Measurements from ENCODE around the gene ABCF2. TPM values are rescaled to one million over a fixed set of nuclear protein-coding genes. Genes with fewer than 3 reads are reported as not detected.

ABCF2 gene
- total RNA-seq: 32.3 TPM

DNA sequence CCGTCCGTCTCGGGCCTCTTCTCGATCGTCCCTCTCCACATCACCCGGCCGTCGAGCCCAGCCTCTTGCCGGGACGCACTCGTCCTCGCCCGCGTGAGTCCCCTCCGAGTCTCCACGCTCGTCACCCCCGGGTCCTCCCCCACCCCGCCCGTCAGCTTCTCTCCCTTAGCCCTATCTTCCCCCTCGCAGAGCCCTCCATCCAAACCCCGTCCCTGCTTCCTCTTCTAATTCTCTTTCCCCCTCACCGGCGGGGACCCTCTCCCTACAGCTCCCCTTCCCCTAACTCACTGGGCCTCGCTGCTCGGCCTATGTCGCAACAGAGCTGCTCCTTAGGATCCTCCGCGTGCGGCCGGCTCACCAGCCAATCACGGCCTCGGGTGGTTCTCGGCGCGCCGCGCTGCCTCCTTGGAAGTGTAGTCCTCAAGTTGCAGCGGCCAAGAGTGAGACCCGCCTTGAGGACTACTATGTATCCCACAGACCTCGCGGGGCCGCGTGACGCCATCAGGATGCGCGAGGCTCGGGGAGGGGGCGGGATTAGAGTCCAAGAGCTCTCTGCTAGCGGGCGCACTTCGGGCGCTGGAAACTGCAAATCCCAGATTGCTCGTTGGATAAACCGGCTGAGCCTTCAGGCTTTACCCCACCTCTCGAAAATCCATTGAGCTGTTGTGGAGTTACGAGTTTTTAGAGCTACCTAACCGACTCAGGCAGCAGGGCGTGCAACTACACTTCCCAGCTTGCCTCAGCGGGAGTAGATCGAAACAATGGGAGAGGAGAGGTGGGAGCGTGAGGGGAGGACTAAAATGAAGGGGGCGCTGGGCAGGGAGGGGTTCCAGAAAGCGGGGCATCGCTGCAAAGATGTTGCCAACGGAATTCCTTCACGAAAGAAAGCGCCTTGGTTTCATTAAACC, at the start of gene ABCF2:
TSS of gene ABCF2 (minus strand) at position 331 of the 908 bp plus-strand sequence. CDS start 747 bp downstream, outside the sequence.
- peak; percentile 92 to 99 (median 98) for DNase-seq (ENCODE audit: low read depth in 2 of 3, low spot score in 2 of 3)

- DNase-seq (ENCODE audit: low read depth in 2 of 3, low spot score in 2 of 3): no peak
These were observed 49.0 kb upstream of the ABCF2 start for GRCh38 chr7:151275813-151276577.

GRCh38 chr7:151274936-151275812, 48.2 kb upstream of the ABCF2 start:
- DNase-seq (ENCODE audit: low read depth in 2 of 3, low spot score in 2 of 3): no peak

GRCh38 chr7:151274396-151274795, 47.4 kb upstream of the ABCF2 start:
- peak in 1 of 3 donors; percentile 72 for DNase-seq (ENCODE audit: low read depth in 2 of 3, low spot score in 2 of 3)

DNA sequence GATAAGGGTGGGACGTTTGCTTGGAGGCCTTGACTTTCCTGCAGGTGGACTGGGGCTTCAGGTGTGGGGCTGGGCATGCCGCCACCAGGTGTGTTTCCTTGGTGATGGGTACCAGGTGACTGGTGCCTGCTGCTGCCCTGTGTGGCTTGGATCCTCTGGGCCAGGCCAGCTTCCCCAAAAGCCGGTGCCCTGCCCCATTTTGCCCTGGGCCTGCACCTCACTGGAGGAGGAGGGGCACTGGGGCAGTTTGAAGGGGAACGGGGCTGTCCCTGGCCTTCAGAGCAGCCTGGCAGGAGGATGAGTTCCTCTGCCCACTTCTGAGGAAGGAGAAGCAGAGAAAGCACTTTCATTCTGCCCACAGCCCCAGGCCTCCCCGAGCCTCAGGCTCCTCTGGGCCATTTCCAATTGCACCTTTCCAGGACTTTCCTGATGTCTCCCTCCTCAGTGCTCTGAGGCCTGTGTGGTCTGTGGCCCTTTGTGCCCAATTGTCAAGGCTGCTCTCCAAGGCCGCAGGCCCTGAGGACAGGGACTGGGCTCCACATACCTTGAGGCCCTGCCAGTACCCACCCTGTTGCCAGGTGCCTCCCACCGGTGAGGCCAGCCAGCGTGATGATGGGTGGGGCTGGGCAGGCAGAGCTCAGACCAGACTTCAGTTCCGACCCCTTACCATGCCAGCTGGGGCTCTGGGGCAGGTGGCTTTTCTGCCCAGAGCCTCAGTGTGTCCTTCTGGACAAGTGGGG, 46.8 kb upstream of the ABCF2 start:
- DNase-seq (ENCODE audit: low read depth in 2 of 3, low spot score in 2 of 3): peak in 1 of 3 donors; percentile 28

DNA sequence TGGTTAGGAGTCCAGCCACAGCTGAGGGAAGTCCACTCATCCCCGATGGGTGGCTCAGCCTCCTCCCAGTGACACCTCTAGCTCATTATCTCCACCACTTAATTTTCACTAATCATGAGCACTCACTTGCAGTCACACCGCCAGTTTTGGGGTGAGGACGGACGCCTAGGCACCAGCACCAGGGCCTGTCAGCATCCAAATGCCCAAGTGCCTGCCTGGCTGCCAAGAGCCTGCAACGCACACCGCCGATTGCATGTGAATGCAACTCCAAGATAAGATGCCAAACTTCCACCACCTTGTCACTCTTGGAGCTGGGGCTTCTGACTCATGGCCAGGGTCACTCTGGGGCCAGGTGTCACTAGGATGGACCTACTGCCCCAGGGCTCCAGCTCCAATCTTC, 45.9 kb upstream of the ABCF2 start:
- DNase-seq (ENCODE audit: low read depth in 2 of 3, low spot score in 2 of 3): peak in 1 of 3 donors; percentile 18

GRCh38 chr7:151272405-151272804, 45.4 kb upstream of the ABCF2 start:
- DNase-seq (ENCODE audit: low read depth in 2 of 3, low spot score in 2 of 3): no peak

DNA sequence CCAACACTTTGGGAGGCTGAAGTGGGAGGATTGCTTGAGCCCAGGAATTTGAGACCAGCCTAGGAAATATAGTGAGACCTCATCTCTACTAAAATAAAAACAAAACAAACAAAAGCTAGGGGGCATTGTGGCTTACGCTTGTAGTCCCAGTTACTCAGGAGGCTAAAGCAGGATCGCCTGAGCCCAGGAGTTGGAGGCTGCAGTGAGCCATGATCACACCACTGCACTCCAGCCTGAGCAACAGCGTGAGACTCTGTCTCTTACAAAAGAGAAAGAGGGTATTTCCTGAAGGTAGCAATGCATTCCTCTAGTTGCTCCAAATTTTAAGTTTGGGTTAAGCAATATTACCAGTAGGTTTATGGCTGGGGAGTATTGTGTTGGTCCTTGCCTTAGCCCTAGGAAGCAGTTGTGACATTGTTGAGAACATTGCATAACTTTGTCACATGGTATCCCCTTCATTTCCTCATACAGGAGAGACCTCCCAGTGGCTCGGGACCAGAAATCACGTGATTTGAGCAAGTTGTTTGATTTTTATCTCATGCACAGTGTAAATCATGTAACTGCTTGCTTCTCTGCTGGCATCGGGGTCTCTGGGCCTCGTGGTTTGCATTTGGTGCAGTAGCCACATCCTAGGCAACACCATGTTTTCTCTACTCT, 44.8 kb upstream of the ABCF2 start:
- peak in 2 of 3 donors; percentile 75 to 91 for DNase-seq (ENCODE audit: low read depth in 2 of 3, low spot score in 2 of 3)

DNA sequence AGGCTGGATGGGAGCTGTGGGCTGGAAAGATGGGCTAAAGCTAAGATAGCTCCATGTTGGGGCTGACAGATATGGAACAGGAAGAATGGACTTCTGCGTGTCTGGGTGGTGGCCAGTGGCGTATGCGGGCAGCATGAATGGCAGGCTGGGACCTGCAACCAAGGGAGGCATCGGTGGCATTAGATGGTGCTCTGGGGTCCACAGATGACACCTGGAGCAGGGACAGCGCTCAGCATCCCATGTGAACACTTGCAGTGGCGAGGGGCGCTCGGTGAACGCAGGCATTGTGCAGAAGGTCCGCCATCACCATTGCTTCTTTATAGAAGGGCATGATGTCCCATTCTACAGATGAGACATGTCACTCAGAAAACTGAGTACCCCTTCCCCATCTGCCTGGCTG, 42.5 kb upstream of the ABCF2 start:
- DNase-seq (ENCODE audit: low read depth in 2 of 3, low spot score in 2 of 3): no peak

GRCh38 chr7:151265351-151265931, 38.4 kb upstream of the ABCF2 start:
- no peak for DNase-seq (ENCODE audit: low read depth in 2 of 3, low spot score in 2 of 3)

GRCh38 chr7:151264615-151265014, 37.6 kb upstream of the ABCF2 start:
- DNase-seq (ENCODE audit: low read depth in 2 of 3, low spot score in 2 of 3): no peak

- DNase-seq (ENCODE audit: low read depth in 2 of 3, low spot score in 2 of 3): no peak
These were observed 34.5 kb upstream of the ABCF2 start for GRCh38 chr7:151261529-151261928.

DNA sequence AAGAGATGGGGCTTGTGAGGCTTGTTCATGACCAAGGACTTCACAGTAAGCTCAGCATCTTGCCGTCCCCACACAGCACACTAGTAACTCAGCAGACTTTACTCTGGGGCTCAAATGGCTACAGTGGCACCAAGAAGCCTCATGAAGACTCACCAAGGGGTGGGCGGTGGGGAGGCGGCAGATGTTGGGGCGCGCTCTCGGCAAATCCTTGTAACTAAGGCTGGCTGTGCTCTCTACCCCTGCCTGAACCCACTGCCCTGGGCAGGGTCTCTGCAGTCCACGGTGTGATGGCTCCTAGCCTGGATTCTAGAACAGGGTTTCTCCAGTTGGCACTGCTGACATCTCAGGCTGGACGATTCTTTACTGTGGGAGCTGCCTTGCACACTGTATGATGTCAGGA, 33.9 kb upstream of the ABCF2 start:
- no peak for DNase-seq (ENCODE audit: low read depth in 2 of 3, low spot score in 2 of 3)

DNA sequence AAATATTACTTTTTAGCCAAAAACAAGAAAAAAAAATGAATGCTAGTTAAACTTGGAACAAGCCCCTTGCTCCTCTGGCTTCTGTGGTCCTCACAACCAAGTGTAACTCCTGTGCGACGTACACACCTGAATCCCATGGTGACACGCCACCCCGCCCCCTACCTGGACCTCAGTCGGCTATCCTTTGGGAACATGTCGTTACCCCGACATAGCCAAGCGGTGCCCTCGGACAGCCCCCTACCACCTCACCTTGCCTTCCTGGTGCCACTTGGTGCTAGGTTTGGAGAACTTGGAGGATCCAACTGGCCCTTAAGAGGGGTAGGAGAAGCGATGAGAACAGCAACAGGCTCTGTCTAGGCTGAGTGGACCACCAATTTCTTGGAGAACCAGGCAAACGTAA, 33.5 kb upstream of the ABCF2 start:
- DNase-seq (ENCODE audit: low read depth in 2 of 3, low spot score in 2 of 3): no peak

DNA sequence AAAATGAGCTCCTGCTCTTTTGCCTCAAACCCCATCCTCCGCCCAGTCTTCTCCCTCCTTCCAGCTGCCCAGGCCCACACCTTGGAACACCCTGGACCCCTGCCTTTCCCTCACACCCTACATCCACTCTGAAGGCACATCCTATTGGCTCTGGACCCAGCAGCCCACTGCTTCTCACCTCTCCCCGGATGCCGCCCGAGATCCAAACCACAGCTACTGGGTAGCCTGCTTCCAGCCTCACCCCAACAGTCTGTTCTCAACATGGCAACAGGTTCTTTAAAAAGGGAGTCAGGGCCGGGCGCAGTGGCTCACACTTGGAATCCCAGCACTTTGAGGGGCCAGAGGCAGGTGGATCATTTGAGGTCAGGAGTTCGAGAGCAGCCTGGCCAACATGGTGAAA, 31.0 kb upstream of the ABCF2 start:
- DNase-seq (ENCODE audit: low read depth in 2 of 3, low spot score in 2 of 3): no peak

- DNase-seq (ENCODE audit: low read depth in 2 of 3, low spot score in 2 of 3): no peak
These were observed 29.5 kb upstream of the ABCF2 start for GRCh38 chr7:151256410-151257045.

GRCh38 chr7:151255390-151255789, 28.4 kb upstream of the ABCF2 start:
- no peak for DNase-seq (ENCODE audit: low read depth in 2 of 3, low spot score in 2 of 3)

GRCh38 chr7:151254851-151255250, 27.8 kb upstream of the ABCF2 start:
- DNase-seq (ENCODE audit: low read depth in 2 of 3, low spot score in 2 of 3): no peak

GRCh38 chr7:151254316-151254715, 27.3 kb upstream of the ABCF2 start:
- no peak for DNase-seq (ENCODE audit: low read depth in 2 of 3, low spot score in 2 of 3)
